HCT116 (cell line): ENCODE measurements around the gene TEX30. TPM values are rescaled to one million over a fixed set of nuclear protein-coding genes. Genes with fewer than 3 reads are reported as not detected.

Experiments used
- ATAC-seq: fragments of 200-7000 bp; cut with Tn5 transposase; 2 replicates; pipeline ENCODE4 v1.9.1; 2020; ENCODE audit warnings: mild to moderate bottlenecking, moderate library complexity
- BruUV-seq: library from RNA; stranded (reverse); fragments of 400-500 nt; replicated peaks from 2 replicates; lab custom pipeline; 2021; lab: Mats Ljungman, UMichigan
- CTCF ChIA-PET: fragments of 300-600 bp; sonication (Branson Sonifier 250); formaldehyde crosslinking; loops from one replicate; lab custom pipeline; 2021; ENCODE audit warnings: antibody characterized with exemption; lab: Charles Lee
- POLR2A ChIA-PET: fragments of 300-600, 350-600 bp; sonication (Branson Sonifier 250); formaldehyde crosslinking; loops from one replicate; lab custom pipeline; 2021; ENCODE audit warnings: antibody characterized with exemption; lab: Charles Lee
- RAD21 ChIA-PET, 2 experiments: fragments of 300-600 bp; sonication (Branson Sonifier 250); formaldehyde crosslinking; loops; one replicate each; lab custom pipeline; 2023; ENCODE audit warnings: low total read pairs in 2 of 2; ENCODE audit not compliant: uncharacterized antibody in 2 of 2, unreplicated experiment in 2 of 2, low non-redundant PET in 1 of 2; lab: Charles Lee
- DNase-seq: peaks from one replicate; pipeline ENCODE4 v3.0.0-alpha.2; 2010; ENCODE audit warnings: low read depth, low spot score
- H2AFZ ChIP-seq: fragments of 200-600 bp; shearing (Covaris generic), sonication (generic); 2 replicates; pipeline ENCODE4 v1.6.1; 2017; ENCODE audit warnings: low read depth, mixed run types, mixed read lengths, antibody characterized with exemption, low read length; ENCODE audit not compliant: poor library complexity, severe bottlenecking
- H3K27ac ChIP-seq: 2 replicates; pipeline ENCODE4 v1.5.1; 2012; ENCODE audit warnings: low read depth, low read length
- H3K27me3 ChIP-seq: fragments of 200-600 bp; sonication (generic); 2 replicates; pipeline ENCODE4 v1.6.1; 2016; ENCODE audit warnings: mixed run types, low read length, mixed read lengths; ENCODE audit not compliant: insufficient read depth
- H3K36me3 ChIP-seq, 2 experiments: fragments of 200-500 bp in 1 of 2; fragments of 200-600 bp in 1 of 2; sonication (Bioruptor generic) in 1 of 2; sonication (generic) in 1 of 2; 2 replicates each; pipeline versions ENCODE4 v1.5.1 to v1.6.1; 2014 to 2016; ENCODE audit warnings: low read length in 2 of 2, inconsistent platforms in 1 of 2, mixed read lengths in 1 of 2, mixed run types in 1 of 2; ENCODE audit not compliant: insufficient read depth in 2 of 2, control insufficient read depth in 1 of 2
- H3K4me1 ChIP-seq, 2 experiments: fragments of 200-600 bp in 1 of 2; sonication (generic) in 1 of 2; 2 replicates each; pipeline versions ENCODE4 v1.5.1 to v1.6.1; 2012 to 2017; ENCODE audit warnings: low read length in 2 of 2, inconsistent platforms in 1 of 2, mild to moderate bottlenecking in 1 of 2, mixed read lengths in 1 of 2, mixed run types in 1 of 2, moderate library complexity in 1 of 2; ENCODE audit not compliant: insufficient read depth in 2 of 2, control insufficient read depth in 1 of 2
- H3K4me2 ChIP-seq: fragments of 200-600 bp; sonication (generic); 2 replicates; pipeline ENCODE4 v1.6.1; 2017; ENCODE audit warnings: mixed run types, low read length, mixed read lengths
- H3K4me3 ChIP-seq, 2 experiments: fragments of 200-600 bp in 1 of 2; sonication (generic) in 1 of 2; replicated peaks in 1 of 2; 2 replicates each; pipeline ENCODE4 v1.5.1; 2011 to 2016; ENCODE audit warnings: low read length in 2 of 2, control low read depth in 1 of 2, low read depth in 1 of 2, mild to moderate bottlenecking in 1 of 2, mixed read lengths in 1 of 2, mixed run types in 1 of 2
- H3K79me2 ChIP-seq: fragments of 200-600 bp; sonication (generic); 2 replicates; pipeline ENCODE4 v1.6.1; 2017; ENCODE audit warnings: mild to moderate bottlenecking, mixed run types, low read length, moderate library complexity, mixed read lengths; ENCODE audit not compliant: insufficient read depth
- H3K9ac ChIP-seq: fragments of 200-600 bp; sonication (generic); 2 replicates; pipeline ENCODE4 v1.6.1; 2016; ENCODE audit warnings: low read length, mixed read lengths
- H3K9me2 ChIP-seq: fragments of 200-600 bp; sonication (generic), shearing (Covaris generic); 2 replicates; pipeline ENCODE4 v1.6.1; 2017; ENCODE audit warnings: mixed run types, mild to moderate bottlenecking, moderate library complexity; ENCODE audit not compliant: insufficient read depth
- H3K9me3 ChIP-seq, 2 experiments: fragments of 200-500 bp in 1 of 2; fragments of 200-600 bp in 1 of 2; sonication (Bioruptor generic) in 1 of 2; sonication (generic) in 1 of 2; 2 replicates each; pipeline ENCODE4 v1.6.1; 2014 to 2017; ENCODE audit warnings: low read length in 2 of 2, mixed read lengths in 2 of 2, inconsistent platforms in 1 of 2, low read depth in 1 of 2, mild to moderate bottlenecking in 1 of 2, mixed run types in 1 of 2, moderate library complexity in 1 of 2; ENCODE audit not compliant: control insufficient read depth in 1 of 2, insufficient read depth in 1 of 2
- H4K20me1 ChIP-seq: fragments of 200-600 bp; sonication (generic), shearing (Covaris generic); 2 replicates; pipeline ENCODE4 v1.6.1; 2017; ENCODE audit warnings: mixed run types, mild to moderate bottlenecking, moderate library complexity; ENCODE audit not compliant: insufficient read depth
- ATF3 ChIP-seq: IDR thresholded peaks from 2 replicates; pipeline ENCODE4 v1.6.1; 2012
- CBX3 ChIP-seq: IDR thresholded peaks from 2 replicates; pipeline ENCODE4 v1.6.1; 2012; ENCODE audit warnings: low read depth
- CEBPB ChIP-seq: IDR thresholded peaks from 2 replicates; pipeline ENCODE4 v1.6.1; 2012; ENCODE audit warnings: low read depth
- EGR1 ChIP-seq: IDR thresholded peaks from 2 replicates; pipeline ENCODE4 v1.6.1; 2012; ENCODE audit warnings: low read depth
- ELF1 ChIP-seq: IDR thresholded peaks from 2 replicates; pipeline ENCODE4 v1.6.1; 2012; ENCODE audit warnings: low read depth, borderline replicate concordance
- EZH2 ChIP-seq: fragments of 200-600 bp; sonication (generic); IDR thresholded peaks from 2 replicates; pipeline ENCODE4 v1.6.1; 2017; ENCODE audit warnings: antibody characterized with exemption, mixed run types
- EZH2phosphoT487 ChIP-seq: fragments of 200-600 bp; IDR thresholded peaks from 2 replicates; pipeline ENCODE4 v1.6.1; 2018; ENCODE audit warnings: antibody characterized with exemption, borderline replicate concordance
- FOSL1 ChIP-seq: IDR thresholded peaks from 2 replicates; pipeline ENCODE4 v1.6.1; 2012; ENCODE audit warnings: low read depth
- JUND ChIP-seq: IDR thresholded peaks from 2 replicates; pipeline ENCODE4 v1.6.1; 2012
- RAD21 ChIP-seq: IDR thresholded peaks from 2 replicates; pipeline ENCODE4 v1.6.1; 2012; ENCODE audit warnings: low read depth, mild to moderate bottlenecking
- REST ChIP-seq: IDR thresholded peaks from 2 replicates; pipeline ENCODE4 v1.6.1; 2012; ENCODE audit warnings: low read depth
- SIN3A ChIP-seq: IDR thresholded peaks from 2 replicates; pipeline ENCODE4 v1.6.1; 2012; ENCODE audit warnings: low read depth
- SP1 ChIP-seq: IDR thresholded peaks from 2 replicates; pipeline ENCODE4 v1.6.1; 2012; ENCODE audit warnings: low read depth
- SRF ChIP-seq: IDR thresholded peaks from 2 replicates; pipeline ENCODE4 v1.6.1; 2012; ENCODE audit warnings: low read depth
- TCF7L2 ChIP-seq: IDR thresholded peaks from 2 replicates; pipeline ENCODE4 v1.7.0; 2011; ENCODE audit warnings: borderline replicate concordance, inconsistent platforms; ENCODE audit not compliant: insufficient read depth, insufficient read length; ENCODE audit errors: extremely low read depth
- YY1 ChIP-seq: IDR thresholded peaks from 2 replicates; pipeline ENCODE4 v1.6.1; 2011; ENCODE audit warnings: low read length, low read depth, moderate library complexity, mild to moderate bottlenecking; ENCODE audit not compliant: insufficient replicate concordance; ENCODE audit errors: extremely low read depth
- ZBTB33 ChIP-seq: IDR thresholded peaks from 2 replicates; pipeline ENCODE4 v1.6.1; 2011; ENCODE audit warnings: mild to moderate bottlenecking, low read length, moderate library complexity; ENCODE audit not compliant: insufficient replicate concordance; ENCODE audit errors: extremely low read depth
- ZFX ChIP-seq: fragments of 450-650 bp; IDR thresholded peaks from 2 replicates; pipeline ENCODE4 v1.6.1; 2017
- ZNF274 ChIP-seq: fragments of 200-500 bp; sonication (Bioruptor generic); IDR thresholded peaks from 2 replicates; pipeline ENCODE4 v1.6.1; 2014; ENCODE audit warnings: mild to moderate bottlenecking, low read depth, low read length, inconsistent platforms
- intact Hi-C: fragments of 100-400 bp; cut with micrococcal nuclease; formaldehyde crosslinking; loops from 2 replicates; pipeline ENCODE4 v1.10.0; 2022
- total RNA-seq: library from RNA; stranded (reverse); gene quantifications from one replicate; pipeline ENCODE4 v1.2.1, GENCODE V29; 2021; ENCODE audit not compliant: unreplicated experiment

TEX30 gene
- total RNA-seq, 1 experiment from 2014 or later: 22.3 TPM

- H3K27me3 ChIP-seq: peaks cover 20% of the 10 kb centered on the region; the same call in 1 of the 2 replicates
- ChIA-PET POLR2A (no interaction called here), RAD21 (no interaction called here), CTCF (no interaction called here)
- H3K4me1 ChIP-seq: no peaks in the 10 kb centered on the region
- ATAC-seq (no peak), DNase-seq (no peak)
- no TSS peak for BruUV-seq
- H3K36me3 ChIP-seq: no peaks in the 10 kb centered on the region
- intact Hi-C loops: no loop called here
- H4K20me1 ChIP-seq: no peaks in the 10 kb centered on the region
- TF ChIP-seq ZFX (no peak), SIN3A (no peak), SP1 (no peak), EZH2phosphoT487 (no peak), TCF7L2 (no peak), RAD21 (no peak), ZNF274 (no peak), CEBPB (no peak), EZH2 (no peak), CBX3 (no peak), SRF (no peak), YY1 (no peak), ELF1 (no peak), REST (no peak), FOSL1 (no peak), ZBTB33 (no peak), EGR1 (no peak), JUND (no peak), ATF3 (no peak)
- H3K4me3 ChIP-seq: no peak overlapping the region
- H3K9ac ChIP-seq: no peak overlapping the region
- H2AFZ ChIP-seq: no peak overlapping the region
- H3K79me2 ChIP-seq: no peaks in the 10 kb centered on the region
- no peaks in the 10 kb centered on the region for H3K9me3 ChIP-seq
- no peaks in the 10 kb centered on the region for H3K9me2 ChIP-seq
- H3K4me2 ChIP-seq: no peak overlapping the region
- H3K27ac ChIP-seq: no peak overlapping the region
Observed at GRCh38 chr13:102718746-102719145, 54.8 kb downstream of the TEX30 start.
